ENCODE data around the gene MTMR6. TPM values are rescaled to one million over a fixed set of nuclear protein-coding genes. Genes with fewer than 3 reads are reported as not detected.

The MTMR6 gene
- total RNA-seq, 2 donors from 2014 or later: 13.8 to 28.9 TPM

GRCh38 chr13:25301347-25302113, 14.2 kb upstream of the MTMR6 start, which contains the start of gene NUP58:
NUP58 (plus strand) TSS chr13:25301625; CDS start chr13:25301774, 149 bp downstream.
- Histone ChIP-seq H3K4me1 (ENCODE audit: control insufficient read depth in 1 of 2, low read depth in 2 of 2) (peaks cover 5 to 27% of the 10 kb centered on the region in 2 donors), H3K27ac (peak within 1 kb of the TSS; percentile 78 to 95), H3K9me3 (no peaks in the 10 kb centered on the region), H3K27me3 (replicated peaks; ENCODE audit: insufficient read depth) (no peaks in the 10 kb centered on the region), H3K36me3 (no peaks in the 10 kb centered on the region), H3K4me3 (peak within 1 kb of the TSS; percentile 78)
- DNase-seq (ENCODE audit: low spot score) (peak; percentile 73), ATAC-seq (ENCODE audit: insufficient number of reproducible peaks, low FRiP score, low read depth) (peak; percentile 94)
- TF ChIP-seq CTCF (IDR thresholded peaks at IDR 0.05): no peak

DNA sequence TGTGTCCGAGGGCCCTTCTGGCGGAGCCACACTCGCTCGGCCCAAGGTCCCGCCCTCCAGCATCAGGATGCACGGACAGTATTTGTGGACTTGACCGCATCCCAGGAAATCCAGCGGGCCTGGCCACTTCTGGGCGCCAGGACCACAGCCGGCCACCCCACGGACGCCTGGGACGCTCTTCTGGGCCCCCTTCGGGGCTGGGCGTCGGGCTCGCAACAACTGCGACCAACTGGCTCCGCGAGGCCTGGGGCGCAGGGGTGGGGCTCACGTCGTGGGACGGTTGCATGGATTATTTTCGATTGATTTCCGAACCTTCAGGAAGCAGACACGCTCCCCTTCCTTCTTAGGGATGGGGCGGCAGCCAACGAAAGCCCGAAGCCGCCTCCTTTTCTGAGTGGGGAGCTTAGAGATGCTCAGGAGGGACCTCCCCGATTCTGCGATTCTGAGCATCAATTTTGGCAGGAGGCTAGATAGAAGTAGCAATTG, 13.6 kb upstream of the MTMR6 start:
- ATAC-seq (ENCODE audit: insufficient number of reproducible peaks, low FRiP score, low read depth): peak; percentile 23
- TF ChIP-seq CTCF (IDR thresholded peaks at IDR 0.05): no peak

GRCh38 chr13:25295701-25296100, 8.4 kb upstream of the MTMR6 start:
- H3K4me3 ChIP-seq: no peak overlapping the region
- H3K36me3 ChIP-seq: no peaks in the 10 kb centered on the region
- DNase-seq (ENCODE audit: low spot score) (no peak), ATAC-seq (ENCODE audit: insufficient number of reproducible peaks, low FRiP score, low read depth) (no peak)
- H3K9me3 ChIP-seq: no peaks in the 10 kb centered on the region
- no peak overlapping the region for H3K27ac ChIP-seq
- no peaks in the 10 kb centered on the region for H3K4me1 ChIP-seq (ENCODE audit: control insufficient read depth in 1 of 2, low read depth in 2 of 2)
- no peak for TF ChIP-seq CTCF (IDR thresholded peaks at IDR 0.05)
- H3K27me3 ChIP-seq (replicated peaks; ENCODE audit: insufficient read depth): no peaks in the 10 kb centered on the region

More for the DNA sequence above, 13.6 kb upstream of the MTMR6 start:
- DNase-seq (ENCODE audit: low spot score): no peak
- H3K9me3 ChIP-seq: no peaks in the 10 kb centered on the region
- H3K27ac ChIP-seq: peak overlapping the region; percentile 78 to 95
- H3K27me3 ChIP-seq (replicated peaks; ENCODE audit: insufficient read depth): no peaks in the 10 kb centered on the region
- H3K36me3 ChIP-seq: no peaks in the 10 kb centered on the region
- peaks cover 5 to 27% of the 10 kb centered on the region in 2 donors for H3K4me1 ChIP-seq (ENCODE audit: control insufficient read depth in 1 of 2, low read depth in 2 of 2)
- H3K4me3 ChIP-seq: peak overlapping the region; percentile 78

DNA sequence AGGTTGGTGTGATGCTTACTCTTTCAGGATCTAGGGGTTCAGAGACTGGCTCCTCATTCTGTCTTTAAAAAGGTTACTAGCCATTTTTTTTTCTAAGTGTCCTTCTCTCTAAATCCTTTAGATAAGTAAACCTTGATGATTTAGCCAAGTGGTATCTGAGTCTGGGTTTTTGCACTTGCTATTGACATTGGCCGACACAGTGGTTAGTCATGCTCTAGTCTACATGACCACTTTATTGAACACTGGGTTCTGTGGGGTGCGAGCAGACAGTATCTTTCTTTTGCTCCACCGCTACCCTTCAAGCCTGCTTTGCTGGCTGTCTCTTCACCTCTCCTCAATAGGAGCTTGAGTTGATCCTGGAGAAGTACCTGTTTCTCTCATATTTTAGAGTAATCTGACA, 7.9 kb upstream of the MTMR6 start:
- no peaks in the 10 kb centered on the region for H3K36me3 ChIP-seq
- no peak for TF ChIP-seq CTCF (IDR thresholded peaks at IDR 0.05)
- no peak for ATAC-seq (ENCODE audit: insufficient number of reproducible peaks, low FRiP score, low read depth)

GRCh38 chr13:25292301-25292700, 5.0 kb upstream of the MTMR6 start:
- peaks cover 0 to 4% of the 10 kb centered on the region in 2 donors for H3K4me1 ChIP-seq (ENCODE audit: control insufficient read depth in 1 of 2, low read depth in 2 of 2)
- no peaks in the 10 kb centered on the region for H3K27me3 ChIP-seq (replicated peaks; ENCODE audit: insufficient read depth)
- H3K9me3 ChIP-seq: no peaks in the 10 kb centered on the region
- no peak overlapping the region for H3K27ac ChIP-seq
- no peak overlapping the region for H3K4me3 ChIP-seq
- TF ChIP-seq CTCF (IDR thresholded peaks at IDR 0.05): no peak
- no peak for DNase-seq (ENCODE audit: low spot score)
- no peaks in the 10 kb centered on the region for H3K36me3 ChIP-seq
- ATAC-seq (ENCODE audit: insufficient number of reproducible peaks, low FRiP score, low read depth): no peak

More for the DNA sequence above, 7.9 kb upstream of the MTMR6 start:
- Histone ChIP-seq H3K4me3 (no peak overlapping the region), H3K27ac (no peak overlapping the region), H3K4me1 (ENCODE audit: control insufficient read depth in 1 of 2, low read depth in 2 of 2) (no peaks in the 10 kb centered on the region), H3K27me3 (replicated peaks; ENCODE audit: insufficient read depth) (no peaks in the 10 kb centered on the region), H3K9me3 (no peaks in the 10 kb centered on the region)
- no peak for DNase-seq (ENCODE audit: low spot score)

All from thoracic aorta (tissue), 2 donors.